Measurements from ENCODE around the gene ITGB5.

Gene ITGB5

DNA sequence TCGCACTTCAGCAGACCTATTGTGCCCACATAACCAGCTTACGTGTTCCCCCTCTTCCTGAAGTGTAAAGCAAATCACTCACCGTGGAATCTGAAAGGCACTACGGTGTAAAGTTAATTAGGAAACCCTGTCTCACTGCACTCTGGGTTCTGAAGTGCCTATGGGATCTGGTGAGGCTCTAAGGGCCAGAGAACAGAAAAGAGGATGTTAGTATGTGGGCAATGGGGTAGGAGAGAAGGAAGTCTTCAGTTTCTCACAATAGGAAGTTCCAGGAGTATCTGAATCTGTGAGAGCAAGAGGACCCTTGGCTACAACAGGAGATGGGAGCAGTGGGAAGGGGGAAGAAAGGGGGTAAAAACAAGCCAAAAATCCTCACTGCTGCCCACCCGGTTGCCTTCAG lies 71.4 kb downstream of the ITGB5 start:
- TF ChIP-seq, protein P1, sequence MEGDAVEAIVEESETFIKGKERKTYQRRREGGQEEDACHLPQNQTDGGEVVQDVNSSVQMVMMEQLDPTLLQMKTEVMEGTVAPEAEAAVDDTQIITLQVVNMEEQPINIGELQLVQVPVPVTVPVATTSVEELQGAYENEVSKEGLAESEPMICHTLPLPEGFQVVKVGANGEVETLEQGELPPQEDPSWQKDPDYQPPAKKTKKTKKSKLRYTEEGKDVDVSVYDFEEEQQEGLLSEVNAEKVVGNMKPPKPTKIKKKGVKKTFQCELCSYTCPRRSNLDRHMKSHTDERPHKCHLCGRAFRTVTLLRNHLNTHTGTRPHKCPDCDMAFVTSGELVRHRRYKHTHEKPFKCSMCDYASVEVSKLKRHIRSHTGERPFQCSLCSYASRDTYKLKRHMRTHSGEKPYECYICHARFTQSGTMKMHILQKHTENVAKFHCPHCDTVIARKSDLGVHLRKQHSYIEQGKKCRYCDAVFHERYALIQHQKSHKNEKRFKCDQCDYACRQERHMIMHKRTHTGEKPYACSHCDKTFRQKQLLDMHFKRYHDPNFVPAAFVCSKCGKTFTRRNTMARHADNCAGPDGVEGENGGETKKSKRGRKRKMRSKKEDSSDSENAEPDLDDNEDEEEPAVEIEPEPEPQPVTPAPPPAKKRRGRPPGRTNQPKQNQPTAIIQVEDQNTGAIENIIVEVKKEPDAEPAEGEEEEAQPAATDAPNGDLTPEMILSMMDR (IDR thresholded peaks at IDR 0.05; ENCODE audit: low read depth, low read length, missing control alignments): no peak
- no peak for DNase-seq (ENCODE audit: low read depth)
- H3K4me3 ChIP-seq (ENCODE audit: low read depth, low read length): no peak overlapping the region

GRCh38 chr3:124814620-124815421 lies 72.3 kb downstream of the ITGB5 start:
- TF ChIP-seq, protein P1 (IDR thresholded peaks at IDR 0.05; ENCODE audit: low read depth, low read length, missing control alignments): no peak
- no peak overlapping the region for H3K4me3 ChIP-seq (ENCODE audit: low read depth, low read length)
- no peak for DNase-seq (ENCODE audit: low read depth)

- no peak for DNase-seq (ENCODE audit: low read depth)
- TF ChIP-seq, protein P1 (IDR thresholded peaks at IDR 0.05; ENCODE audit: low read depth, low read length, missing control alignments): no peak
- H3K4me3 ChIP-seq (ENCODE audit: low read depth, low read length): no peak overlapping the region
Measured at GRCh38 chr3:124813541-124813940, 73.6 kb downstream of the ITGB5 start.

DNA sequence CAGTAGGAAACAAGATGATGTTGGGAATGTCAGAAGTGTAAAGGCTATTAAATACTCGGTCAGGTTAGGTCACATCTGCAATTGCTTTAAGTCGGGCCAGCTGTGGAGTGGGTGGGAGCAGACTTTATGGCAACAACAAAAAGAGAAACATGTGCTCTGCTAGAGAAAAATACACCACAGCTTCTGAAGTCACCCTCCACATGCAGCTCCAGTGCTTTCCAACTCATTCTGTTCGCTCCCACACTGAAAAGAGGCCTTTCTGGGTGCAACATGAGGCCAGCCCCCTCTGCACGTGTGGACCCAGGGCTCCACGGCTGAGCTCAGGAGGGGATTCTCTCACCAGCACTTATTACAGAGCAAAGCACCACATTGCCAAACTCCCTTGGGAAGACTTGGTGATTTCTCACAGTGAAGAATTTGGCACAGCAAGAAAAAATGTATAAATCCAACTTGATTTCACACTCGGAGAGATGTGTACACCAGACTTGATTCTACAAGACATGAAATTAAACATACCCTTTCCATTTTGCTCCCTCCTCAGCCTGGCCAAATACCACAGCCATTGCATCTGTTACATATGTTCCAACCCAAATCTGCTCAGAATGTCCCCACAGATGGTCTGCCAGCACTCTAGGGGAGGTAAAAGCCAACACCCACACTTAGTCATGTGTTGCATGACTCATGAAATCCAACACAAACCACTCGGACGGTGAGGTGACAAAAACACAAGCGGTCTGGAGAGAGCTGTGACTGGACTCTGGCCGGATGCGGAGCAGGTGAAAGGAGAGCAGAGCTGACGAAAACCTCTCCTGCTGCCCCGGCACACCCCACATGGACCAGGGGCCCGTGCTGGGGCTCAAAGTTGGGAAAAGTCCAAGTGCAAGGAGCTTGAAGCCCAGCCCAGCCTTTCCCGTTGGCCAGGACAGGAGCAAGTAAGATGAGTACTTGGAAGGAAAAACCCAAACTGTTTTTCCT lies 74.6 kb downstream of the ITGB5 start:
- no peak for DNase-seq (ENCODE audit: low read depth)
- no peak overlapping the region for H3K4me3 ChIP-seq (ENCODE audit: low read depth, low read length)
- TF ChIP-seq, protein P1 (IDR thresholded peaks at IDR 0.05; ENCODE audit: low read depth, low read length, missing control alignments): no peak

- H3K4me3 ChIP-seq (ENCODE audit: low read depth, low read length): no peak overlapping the region
- DNase-seq (ENCODE audit: low read depth): no peak
- TF ChIP-seq, protein P1 (IDR thresholded peaks at IDR 0.05; ENCODE audit: low read depth, low read length, missing control alignments): no peak
Measured at GRCh38 chr3:124811436-124811835, 75.7 kb downstream of the ITGB5 start.

DNA sequence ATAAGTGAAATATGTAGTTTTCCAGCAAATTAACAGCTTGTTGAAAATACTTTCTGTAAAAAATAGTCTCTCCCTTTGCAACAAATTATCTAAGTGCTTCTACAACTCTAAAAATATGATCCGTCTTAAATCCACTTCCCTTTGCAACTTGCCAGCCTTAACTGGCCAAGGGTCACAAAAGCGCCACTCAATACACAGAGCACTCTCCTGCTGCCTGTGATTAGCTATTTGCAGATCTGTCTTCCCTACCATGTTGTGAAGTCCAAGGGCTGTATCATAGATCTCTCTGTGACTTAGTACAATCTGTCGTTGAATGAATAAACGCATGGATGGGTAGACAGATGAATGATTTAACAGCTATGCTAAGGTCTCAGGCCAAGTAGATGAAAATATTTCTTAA lies 76.2 kb downstream of the ITGB5 start:
- no peak overlapping the region for H3K4me3 ChIP-seq (ENCODE audit: low read depth, low read length)
- DNase-seq (ENCODE audit: low read depth): no peak
- TF ChIP-seq, protein P1 (IDR thresholded peaks at IDR 0.05; ENCODE audit: low read depth, low read length, missing control alignments): no peak
